GM10248 (cell line): ENCODE results near the gene SAA4.
"Not testable (repeated sequence)": the region's sequence is repeated elsewhere in the genome, so short reads cannot be mapped to it uniquely, and the experiment has no call there.

ENCODE experiments used
- CTCF ChIA-PET: fragments of 300-600 bp; sonication (Branson Sonifier 250); formaldehyde crosslinking; extraction: SDS; loops from one replicate; lab custom pipeline; 2021; ENCODE audit warnings: antibody characterized with exemption; lab: Yijun Ruan, JAX
- POLR2A ChIA-PET: fragments of 350-650 bp; sonication (Branson Sonifier 250); formaldehyde crosslinking; extraction: SDS; loops from one replicate; lab custom pipeline; 2020; ENCODE audit warnings: antibody characterized with exemption; lab: Yijun Ruan, JAX
- DNase-seq: peaks from one replicate; pipeline ENCODE4 v3.0.0; 2012; ENCODE audit errors: extremely low spot score
- TF ChIP-seq, protein P1 (sequence below): IDR thresholded peaks from 2 replicates; pipeline ENCODE4 v1.5.1; 2012; ENCODE audit warnings: mild to moderate bottlenecking, low read depth; ENCODE audit errors: extremely low read depth, missing control alignments, control extremely low read depth

Gene SAA4

DNA sequence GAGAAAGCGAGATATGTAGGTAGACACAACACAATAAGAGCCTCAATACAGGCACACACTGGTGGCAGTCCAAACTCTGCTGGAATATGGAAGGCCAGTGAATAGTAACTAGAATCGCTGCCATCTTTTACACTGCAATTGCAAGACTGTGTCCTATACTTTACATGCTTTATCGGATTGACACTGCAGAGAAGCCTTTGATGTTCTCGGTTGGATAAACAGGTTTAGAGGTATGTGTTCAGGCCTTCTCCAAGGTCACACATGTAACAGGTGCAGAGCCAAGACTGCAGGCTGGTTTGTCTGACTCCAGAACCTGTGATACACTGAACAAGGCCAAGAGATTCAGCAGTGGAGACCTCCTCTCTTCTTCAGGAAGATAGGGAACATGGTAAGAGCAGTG is 34.6 kb upstream of the SAA4 start:
- DNase-seq: no peak
- CTCF ChIA-PET: no interaction called here
- POLR2A ChIA-PET: no interaction called here
- TF ChIP-seq, protein P1, sequence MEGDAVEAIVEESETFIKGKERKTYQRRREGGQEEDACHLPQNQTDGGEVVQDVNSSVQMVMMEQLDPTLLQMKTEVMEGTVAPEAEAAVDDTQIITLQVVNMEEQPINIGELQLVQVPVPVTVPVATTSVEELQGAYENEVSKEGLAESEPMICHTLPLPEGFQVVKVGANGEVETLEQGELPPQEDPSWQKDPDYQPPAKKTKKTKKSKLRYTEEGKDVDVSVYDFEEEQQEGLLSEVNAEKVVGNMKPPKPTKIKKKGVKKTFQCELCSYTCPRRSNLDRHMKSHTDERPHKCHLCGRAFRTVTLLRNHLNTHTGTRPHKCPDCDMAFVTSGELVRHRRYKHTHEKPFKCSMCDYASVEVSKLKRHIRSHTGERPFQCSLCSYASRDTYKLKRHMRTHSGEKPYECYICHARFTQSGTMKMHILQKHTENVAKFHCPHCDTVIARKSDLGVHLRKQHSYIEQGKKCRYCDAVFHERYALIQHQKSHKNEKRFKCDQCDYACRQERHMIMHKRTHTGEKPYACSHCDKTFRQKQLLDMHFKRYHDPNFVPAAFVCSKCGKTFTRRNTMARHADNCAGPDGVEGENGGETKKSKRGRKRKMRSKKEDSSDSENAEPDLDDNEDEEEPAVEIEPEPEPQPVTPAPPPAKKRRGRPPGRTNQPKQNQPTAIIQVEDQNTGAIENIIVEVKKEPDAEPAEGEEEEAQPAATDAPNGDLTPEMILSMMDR: no peak

DNA sequence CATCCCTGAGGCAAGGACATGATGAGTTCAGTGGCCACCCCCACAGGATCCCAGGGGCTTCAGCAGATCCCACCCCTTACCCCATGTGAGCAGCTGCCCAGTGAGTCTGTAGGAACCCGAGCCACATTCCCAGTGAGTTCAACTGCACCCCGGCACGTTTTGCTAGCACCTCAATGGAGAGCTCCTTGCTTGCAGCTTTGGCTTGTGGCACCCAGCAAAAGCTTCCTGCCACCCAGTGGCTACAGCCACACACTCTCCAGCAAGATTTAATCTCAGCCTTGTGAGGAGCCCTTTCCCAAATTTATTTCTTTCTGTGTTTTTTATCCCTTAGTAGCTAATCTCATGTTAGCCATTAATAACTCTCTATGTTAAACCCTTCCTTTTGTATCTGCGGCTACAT is 33.5 kb upstream of the SAA4 start:
- ChIA-PET POLR2A (no interaction called here), CTCF (interaction anchor here (0.9 to 1.4 kb wide), 3 partner anchors 25 to 26 kb away, joined by 4 to 5 read pairs (median 4); no protein-coding TSS in a partner anchor)
- no peak for DNase-seq
- TF ChIP-seq, protein P1: no peak

DNA sequence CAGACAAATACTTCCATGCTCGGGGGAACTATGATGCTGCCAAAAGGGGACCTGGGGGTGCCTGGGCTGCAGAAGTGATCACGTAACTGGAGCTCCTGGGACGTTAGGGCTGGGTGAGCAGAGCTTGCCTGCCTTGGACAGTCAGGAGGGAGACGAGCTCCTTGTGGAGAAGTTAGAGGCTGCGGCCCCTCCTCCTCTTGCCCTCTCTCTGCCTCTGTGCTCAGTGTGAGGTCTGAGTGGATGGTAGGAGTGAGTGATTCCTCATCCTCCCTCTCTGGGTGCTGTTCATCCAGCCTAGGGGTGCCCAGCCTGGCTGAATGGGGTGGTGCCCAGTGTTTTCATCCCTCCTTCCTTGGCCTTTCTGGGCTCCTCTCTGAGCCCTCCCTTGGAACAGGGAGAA is 32.6 kb upstream of the SAA4 start:
- CTCF ChIA-PET: interaction anchor here (0.9 to 1.4 kb wide), 2 partner anchors 24 to 26 kb away, joined by 4 read pairs; no protein-coding TSS in a partner anchor
- POLR2A ChIA-PET, DNase-seq: not testable (repeated sequence)

DNA sequence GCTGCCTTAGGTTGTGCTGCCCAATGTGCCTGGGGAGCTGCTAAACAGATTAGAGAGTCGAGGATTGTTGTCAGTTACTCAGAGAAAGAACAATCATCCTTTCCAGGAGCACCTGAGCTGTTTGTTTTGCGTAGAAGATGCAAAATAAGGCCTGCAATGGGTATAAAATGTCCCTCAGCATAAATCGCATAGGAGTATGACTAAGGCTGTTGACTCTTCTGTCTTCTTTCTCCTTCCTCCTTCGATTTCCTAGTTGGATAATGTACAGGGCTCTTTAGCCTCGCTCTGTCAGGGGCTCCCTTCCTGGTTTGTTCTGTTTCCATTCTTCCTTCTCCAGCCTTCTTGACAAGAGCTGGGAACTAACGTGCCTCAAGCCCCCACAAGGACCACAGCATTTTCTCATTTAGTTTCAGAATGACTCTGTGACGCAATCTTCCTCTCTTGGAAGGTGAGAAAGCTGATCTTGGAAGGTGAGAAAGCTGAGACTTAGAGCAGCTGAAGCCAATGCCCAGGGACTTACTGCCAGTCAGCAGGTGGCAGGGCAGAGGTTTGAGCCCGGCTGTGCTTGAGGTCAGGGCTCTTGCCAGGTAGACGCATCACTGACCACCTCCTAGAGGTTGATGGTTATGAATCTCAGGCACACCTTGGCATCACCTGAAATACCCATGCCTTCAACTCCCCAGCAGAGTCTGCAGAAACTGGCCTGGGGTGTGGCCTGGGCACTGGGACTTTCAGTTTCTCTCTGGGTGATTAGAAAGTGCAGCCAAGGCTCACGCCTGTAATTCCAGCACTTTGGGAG is 30.9 kb upstream of the SAA4 start:
- CTCF ChIA-PET: interaction anchor here (0.9 kb wide), 1 partner anchor 24 kb away, joined by 3 read pairs; no protein-coding TSS in a partner anchor
- DNase-seq, POLR2A ChIA-PET: not testable (repeated sequence)

DNA sequence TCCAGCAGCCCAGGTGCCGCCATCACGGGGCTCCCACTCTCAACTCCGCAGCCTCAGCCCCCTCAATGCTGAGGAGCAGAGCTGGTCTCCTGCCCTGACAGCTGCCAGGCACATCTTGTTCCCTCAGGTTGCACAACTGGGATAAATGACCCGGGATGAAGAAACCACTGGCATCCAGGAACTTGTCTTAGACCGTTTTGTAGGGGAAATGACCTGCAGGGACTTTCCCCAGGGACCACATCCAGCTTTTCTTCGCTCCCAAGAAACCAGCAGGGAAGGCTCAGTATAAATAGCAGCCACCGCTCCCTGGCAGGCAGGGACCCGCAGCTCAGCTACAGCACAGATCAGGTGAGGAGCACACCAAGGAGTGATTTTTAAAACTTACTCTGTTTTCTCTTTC is 29.3 kb upstream of the SAA4 start, which contains the start of gene SAA1:
Gene SAA1, plus strand, starts transcription at position 316 of the 400 bp plus-strand sequence. CDS start 624 bp downstream, outside the sequence.
- ChIA-PET POLR2A (interaction anchor here (0.6 kb wide), 1 partner anchor 8 kb away, joined by 7 read pairs; no protein-coding TSS in a partner anchor), CTCF (interaction anchor here (3.0 kb wide), 1 partner anchor 22 kb away, joined by 17 read pairs; no protein-coding TSS in a partner anchor)
- TF ChIP-seq, protein P1: no peak
- DNase-seq: no peak

DNA sequence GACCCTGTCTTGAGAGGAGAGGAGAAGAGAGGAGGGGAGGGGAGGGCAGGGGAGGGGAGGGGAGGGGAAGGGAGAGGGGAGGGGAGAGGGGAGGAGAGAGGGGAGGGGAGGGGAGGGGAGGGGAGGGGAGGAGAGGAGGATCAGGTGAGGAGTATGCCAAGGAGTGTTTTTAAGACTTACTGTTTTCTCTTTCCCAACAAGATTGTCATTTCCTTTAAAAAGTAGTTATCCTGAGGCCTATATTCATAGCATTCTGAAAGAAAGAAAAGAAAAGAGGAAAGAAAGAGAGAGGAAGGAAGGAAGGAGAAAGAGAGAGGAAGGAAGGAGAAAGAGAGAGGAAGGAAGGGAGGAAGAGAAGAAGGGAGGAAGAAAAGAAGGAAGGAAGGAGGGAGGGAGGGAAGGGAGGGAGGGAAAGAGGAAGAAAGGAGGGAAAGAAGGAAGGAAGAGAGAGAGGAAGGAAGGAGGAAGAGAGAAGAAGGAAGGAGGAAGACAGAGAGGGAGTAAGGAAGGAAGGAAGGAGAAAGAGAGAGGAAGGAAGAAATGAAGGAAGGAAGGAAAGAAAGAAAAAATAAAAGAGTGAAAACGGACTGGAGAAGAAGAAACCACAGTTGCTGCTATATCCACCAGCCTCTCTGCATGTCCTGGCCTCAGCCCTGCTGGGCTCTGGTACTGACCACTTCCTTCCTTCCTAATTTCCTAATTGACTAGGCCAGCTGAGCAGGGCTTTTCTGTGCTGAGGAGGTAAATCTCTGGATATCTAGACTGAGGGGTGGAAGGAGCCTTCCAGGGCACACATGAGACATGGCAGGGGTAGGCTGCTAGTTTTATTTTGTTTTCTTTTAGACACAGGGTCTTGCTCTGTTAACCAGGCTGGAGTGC is 28.3 kb upstream of the SAA4 start:
- TF ChIP-seq, protein P1: no peak
- no peak for DNase-seq
- CTCF ChIA-PET: interaction anchor here (1.6 to 3.0 kb wide), 2 partner anchors 21 to 150 kb away, joined by 4 to 17 read pairs; no protein-coding TSS in a partner anchor
- POLR2A ChIA-PET: no interaction called here

DNA sequence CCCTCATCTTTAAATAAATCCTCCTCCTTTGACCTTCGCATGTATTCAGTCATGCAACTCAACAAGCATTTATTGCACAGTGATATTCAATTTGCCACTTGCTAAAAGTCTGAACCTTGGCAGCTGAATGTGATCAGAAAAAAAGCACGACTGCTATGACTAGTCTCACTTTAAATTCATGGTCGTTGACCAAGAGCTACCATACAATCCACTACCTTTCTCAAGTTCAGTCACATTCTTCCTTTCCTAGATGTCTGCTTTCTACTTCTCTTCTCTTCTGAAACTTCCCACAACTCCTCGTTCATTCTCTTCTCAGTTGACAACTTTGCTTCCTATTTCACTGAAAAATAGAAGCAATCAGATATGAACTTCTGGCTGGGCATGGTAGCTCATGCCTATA is 27.4 kb upstream of the SAA4 start:
- POLR2A ChIA-PET: no interaction called here
- DNase-seq: no peak
- TF ChIP-seq, protein P1: no peak
- CTCF ChIA-PET: interaction anchor here (1.6 to 3.0 kb wide), 2 partner anchors 20 to 149 kb away, joined by 4 to 17 read pairs; no protein-coding TSS in a partner anchor

DNA sequence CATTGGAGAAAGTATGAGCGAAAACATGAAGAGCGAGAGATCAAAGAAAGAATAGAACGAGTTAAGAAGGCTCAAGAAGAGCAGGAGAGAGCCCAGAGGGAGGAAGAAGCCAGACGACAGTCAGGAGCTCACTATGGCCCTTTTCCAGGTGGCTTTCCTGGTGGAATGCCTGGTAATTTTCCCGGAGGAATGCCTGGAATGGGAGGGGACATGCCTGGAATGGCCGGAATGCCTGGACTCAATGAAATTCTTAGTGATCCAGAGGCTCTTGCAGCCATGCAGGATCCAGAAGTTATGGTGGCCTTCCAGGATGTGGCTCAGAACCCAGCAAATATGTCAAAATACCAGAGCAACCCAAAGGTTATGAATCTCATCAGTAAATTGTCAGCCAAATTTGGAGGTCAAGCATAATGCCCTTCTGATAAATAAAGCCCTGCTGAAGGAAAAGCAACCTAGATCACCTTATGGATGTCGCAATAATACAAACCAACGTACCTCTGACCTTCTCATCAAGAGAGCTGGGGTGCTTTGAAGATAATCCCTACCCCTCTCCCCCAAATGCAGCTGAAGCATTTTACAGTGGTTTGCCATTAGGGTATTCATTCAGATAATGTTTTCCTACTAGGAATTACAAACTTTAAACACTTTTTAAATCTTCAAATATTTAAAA is 26.2 kb upstream of the SAA4 start:
- CTCF ChIA-PET: interaction anchor here (0.8 to 1.0 kb wide), 2 partner anchors 19 to 21 kb away, joined by 3 read pairs; no protein-coding TSS in a partner anchor
- POLR2A ChIA-PET: not testable (repeated sequence)

More for the DNA sequence above, 26.2 kb upstream of the SAA4 start:
- not testable (repeated sequence) for DNase-seq
